Measurements from ENCODE around the gene MYT1.

Gene MYT1

DNA sequence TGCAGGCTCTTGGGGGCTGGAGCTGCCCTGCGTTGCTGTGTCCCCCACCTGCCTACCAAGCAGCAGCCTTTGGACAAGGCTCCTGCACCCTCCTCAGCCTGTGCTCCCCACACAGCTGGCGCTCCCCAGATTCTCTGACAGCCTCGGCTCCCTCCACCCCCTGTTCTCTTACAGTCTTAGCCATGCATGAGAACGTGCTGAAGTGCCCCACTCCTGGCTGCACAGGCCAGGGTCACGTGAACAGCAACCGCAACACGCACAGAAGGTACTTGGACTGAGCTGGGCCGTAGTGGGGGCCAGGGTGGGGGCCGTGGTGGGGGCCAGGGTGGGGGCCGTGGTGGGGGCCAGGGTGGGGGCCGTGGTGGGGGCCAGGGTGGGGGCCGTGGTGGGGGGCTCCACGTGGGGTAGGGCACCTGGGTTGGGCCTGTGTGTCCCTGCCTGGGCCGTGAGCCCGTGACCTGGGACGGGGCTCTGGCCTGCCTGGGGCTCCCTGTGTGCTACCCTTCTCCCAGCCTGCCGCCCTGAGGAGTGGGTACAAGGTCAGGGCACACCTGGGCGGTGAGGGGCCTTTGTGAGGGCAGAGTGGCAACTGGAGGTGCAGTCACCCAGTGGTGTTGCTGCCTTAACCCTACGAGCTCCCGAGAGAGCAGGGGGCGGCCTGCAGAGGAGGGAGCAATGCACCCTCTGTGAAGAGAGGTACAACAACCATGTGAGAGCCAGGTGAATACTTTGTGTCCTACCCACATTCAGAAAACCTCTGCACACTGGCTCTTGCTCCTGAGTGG, 47.8 kb downstream of the MYT1 start:
- no peak overlapping the region for H3K4me3 ChIP-seq (ENCODE audit: low read length)
- no peak for TF ChIP-seq ZNF274 (IDR thresholded peaks at IDR 0.05; ENCODE audit: low read depth, low read length)

DNA sequence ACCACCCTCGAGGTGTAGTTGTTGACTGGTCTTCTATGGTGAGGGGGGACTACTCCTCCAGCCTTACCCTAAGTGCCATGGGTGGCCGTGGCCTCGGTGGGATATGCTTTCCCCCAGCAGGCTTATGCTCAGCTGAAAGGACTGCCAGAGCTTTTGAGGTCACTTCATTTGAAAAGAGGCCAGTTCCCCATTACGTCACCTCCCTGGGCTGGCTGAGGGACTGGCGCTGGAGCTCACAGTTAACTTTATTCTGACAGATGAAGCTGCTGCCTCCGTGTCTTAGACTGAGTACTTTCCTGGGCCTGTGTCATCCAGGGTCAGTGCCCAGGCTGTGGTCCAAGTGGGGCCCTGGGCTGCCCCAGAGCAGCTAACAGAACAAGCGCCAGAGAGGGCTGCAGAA, 48.5 kb downstream of the MYT1 start:
- no peak for TF ChIP-seq ZNF274 (IDR thresholded peaks at IDR 0.05; ENCODE audit: low read depth, low read length)
- no peak overlapping the region for H3K4me3 ChIP-seq (ENCODE audit: low read length)

DNA sequence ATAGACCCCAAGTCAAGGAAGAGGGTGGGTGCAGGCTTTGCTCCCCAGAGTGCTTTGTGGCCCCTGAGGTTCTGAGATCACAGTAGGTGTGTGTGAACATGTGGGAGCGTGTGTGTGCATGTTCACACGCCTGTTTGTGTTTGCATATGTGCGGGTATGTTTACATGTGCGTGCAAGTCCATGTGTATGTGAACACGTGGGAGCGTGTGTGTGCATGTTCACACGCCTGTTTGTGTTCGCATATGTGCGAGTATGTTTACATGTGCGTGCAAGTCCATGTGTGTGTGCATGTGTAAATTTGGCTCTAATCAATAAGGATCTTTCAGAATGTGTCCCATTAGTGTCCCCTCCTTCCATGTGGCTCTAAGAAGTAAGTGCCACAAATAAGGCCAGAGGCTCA, 49.9 kb downstream of the MYT1 start:
- no peak for TF ChIP-seq ZNF274 (IDR thresholded peaks at IDR 0.05; ENCODE audit: low read depth, low read length)
- no peak overlapping the region for H3K4me3 ChIP-seq (ENCODE audit: low read length)

DNA sequence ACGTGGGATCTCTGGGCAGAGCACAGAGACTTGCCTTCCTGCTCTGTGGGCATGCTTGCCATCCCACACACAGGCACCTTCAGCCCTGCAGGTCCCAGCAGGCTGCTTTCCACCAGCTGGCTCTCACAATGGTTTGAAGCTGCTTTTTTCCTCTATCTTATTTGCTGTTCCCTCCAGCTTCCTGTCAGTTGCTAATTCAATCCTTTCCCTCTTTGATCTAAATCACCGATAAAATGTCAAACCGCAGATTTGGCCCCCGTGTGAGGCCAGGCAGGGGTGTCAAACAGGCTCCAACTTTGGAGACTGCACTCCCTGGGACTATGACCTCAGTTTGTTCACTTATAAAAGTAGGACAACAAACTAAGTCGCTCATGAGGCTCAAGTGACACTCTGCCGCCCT, 50.7 kb downstream of the MYT1 start:
- no peak for TF ChIP-seq ZNF274 (IDR thresholded peaks at IDR 0.05; ENCODE audit: low read depth, low read length)
- H3K4me3 ChIP-seq (ENCODE audit: low read length): no peak overlapping the region

DNA sequence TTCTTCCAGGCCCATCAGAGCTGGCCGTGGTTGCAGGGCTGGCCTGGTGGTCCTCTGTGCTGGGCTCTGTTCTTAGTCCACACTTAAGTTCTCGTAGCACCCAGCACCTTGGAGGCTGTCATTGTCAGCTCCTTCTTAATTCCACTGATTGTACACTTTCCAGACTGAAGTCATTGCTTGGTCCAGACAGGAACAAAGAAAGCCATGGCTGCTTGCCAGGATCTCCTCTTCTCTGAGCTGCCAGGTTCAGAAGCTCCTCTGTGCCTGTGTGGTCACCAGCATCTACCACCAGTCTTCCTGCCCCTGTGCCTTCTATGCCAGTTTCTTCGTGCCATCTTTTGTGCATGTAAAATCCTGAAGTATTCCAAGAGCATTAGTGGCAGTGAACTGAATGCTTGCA, 51.8 kb downstream of the MYT1 start:
- no peak for TF ChIP-seq ZNF274 (IDR thresholded peaks at IDR 0.05; ENCODE audit: low read depth, low read length)
- H3K4me3 ChIP-seq (ENCODE audit: low read length): no peak overlapping the region

DNA sequence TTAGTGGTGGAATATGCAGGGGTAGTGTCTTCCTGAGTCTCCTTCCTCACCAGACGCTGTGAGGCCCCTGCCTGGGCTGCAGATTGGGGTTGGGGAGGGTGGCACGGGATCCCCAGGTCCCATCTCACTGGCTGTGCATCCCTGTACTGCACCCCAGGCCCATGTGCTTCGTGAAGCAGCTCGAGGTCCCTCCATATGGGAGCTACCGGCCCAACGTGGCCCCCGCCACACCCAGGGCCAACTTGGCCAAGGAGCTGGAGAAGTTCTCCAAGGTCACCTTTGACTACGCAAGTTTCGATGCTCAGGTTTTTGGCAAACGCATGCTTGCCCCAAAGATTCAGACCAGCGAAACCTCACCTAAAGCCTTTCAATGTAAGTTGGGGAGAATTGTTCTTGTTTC, 52.7 kb downstream of the MYT1 start:
- TF ChIP-seq ZNF274 (IDR thresholded peaks at IDR 0.05; ENCODE audit: low read depth, low read length): no peak
- no peak overlapping the region for H3K4me3 ChIP-seq (ENCODE audit: low read length)

DNA sequence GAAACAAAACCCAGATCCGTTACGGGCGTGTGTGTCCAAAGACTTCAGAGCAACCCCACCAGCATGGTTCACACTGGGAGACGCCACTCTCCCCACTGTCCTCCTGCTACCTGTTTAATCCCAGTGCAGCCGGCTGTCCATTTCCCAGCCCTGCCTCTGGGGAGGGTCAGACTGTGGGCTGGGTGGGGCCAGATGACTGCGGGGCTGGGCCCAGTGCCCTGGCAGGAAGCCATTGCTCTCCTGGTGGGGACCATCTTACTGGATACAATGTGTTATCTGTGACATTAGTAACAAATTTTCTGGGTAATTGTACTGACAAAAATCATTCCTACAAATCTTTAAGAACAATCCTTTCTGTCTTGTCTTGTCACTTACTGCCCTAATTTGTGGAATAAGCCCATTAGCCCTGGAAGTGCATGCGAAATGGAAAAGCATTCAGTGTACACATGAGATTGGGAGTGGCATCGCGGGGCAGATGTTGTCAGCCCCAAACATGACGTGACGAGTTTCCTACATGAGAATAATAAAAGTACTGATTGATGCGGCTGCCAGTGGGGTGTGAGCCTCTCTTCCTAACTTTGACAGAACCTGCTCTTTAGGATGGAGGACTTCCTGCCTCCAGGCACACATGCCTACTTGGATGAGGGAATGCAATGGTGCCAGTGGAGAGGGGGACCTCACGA, 53.4 kb downstream of the MYT1 start:
- TF ChIP-seq ZNF274 (IDR thresholded peaks at IDR 0.05; ENCODE audit: low read depth, low read length): no peak
- no peak overlapping the region for H3K4me3 ChIP-seq (ENCODE audit: low read length)

DNA sequence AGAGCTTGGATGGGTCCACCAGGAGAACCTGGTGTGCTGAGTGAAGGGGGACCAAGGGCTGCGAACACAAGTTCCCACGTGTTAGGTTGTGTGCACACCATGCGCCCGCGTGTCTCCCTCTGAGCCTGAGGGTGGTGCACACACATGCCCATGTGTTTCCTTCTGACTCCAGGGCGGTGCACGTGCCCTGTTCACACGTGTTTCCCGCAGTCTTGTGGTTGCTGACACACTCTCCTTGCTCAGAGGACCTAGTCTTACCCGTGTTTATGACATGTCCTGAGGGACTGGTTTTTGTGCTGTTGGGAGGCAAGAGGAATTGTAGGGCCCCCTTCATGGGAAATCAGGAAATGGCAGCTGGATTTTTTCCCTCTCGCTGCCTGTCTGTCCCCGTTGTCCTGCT, 55.0 kb downstream of the MYT1 start:
- TF ChIP-seq ZNF274 (IDR thresholded peaks at IDR 0.05; ENCODE audit: low read depth, low read length): no peak
- no peak overlapping the region for H3K4me3 ChIP-seq (ENCODE audit: low read length)

DNA sequence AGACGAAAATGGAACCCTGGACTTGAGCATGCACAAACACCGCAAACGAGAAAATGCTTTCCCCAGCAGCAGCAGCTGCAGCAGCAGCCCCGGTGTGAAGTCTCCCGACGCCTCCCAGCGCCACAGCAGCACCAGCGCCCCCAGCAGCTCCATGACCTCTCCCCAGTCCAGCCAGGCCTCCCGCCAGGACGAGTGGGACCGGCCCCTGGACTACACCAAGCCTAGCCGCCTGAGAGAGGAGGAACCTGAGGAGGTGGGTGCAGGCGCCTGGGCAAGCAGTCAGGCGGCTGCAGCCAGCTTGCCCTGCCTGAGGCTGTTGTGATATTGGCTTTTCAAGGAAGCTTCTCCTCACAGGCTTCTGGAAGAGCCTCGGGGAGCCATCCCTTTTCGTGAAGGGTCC, 55.5 kb downstream of the MYT1 start:
- TF ChIP-seq ZNF274 (IDR thresholded peaks at IDR 0.05; ENCODE audit: low read depth, low read length): no peak
- H3K4me3 ChIP-seq (ENCODE audit: low read length): no peak overlapping the region

DNA sequence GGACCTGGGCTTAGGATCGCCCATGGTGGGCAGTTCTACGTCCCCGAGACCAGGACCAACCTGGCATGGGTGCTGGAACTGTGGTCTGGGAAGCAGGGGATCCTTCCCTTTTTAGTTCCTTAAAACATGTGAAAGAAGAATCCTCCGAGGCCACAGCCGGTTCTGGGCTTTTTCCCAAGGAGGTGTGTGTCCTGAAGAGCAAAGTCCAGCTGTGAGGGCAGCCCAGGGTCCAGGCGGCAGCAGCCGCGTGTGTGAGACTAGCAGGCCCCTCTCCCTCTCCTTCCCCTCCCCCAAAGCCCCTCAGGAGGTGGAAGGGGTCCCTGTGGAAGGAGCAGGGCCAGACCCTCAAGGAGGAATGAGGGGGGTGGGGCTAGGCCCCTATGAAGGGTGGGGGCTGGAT, 56.2 kb downstream of the MYT1 start:
- TF ChIP-seq ZNF274 (IDR thresholded peaks at IDR 0.05; ENCODE audit: low read depth, low read length): no peak
- H3K4me3 ChIP-seq (ENCODE audit: low read length): no peak overlapping the region

DNA sequence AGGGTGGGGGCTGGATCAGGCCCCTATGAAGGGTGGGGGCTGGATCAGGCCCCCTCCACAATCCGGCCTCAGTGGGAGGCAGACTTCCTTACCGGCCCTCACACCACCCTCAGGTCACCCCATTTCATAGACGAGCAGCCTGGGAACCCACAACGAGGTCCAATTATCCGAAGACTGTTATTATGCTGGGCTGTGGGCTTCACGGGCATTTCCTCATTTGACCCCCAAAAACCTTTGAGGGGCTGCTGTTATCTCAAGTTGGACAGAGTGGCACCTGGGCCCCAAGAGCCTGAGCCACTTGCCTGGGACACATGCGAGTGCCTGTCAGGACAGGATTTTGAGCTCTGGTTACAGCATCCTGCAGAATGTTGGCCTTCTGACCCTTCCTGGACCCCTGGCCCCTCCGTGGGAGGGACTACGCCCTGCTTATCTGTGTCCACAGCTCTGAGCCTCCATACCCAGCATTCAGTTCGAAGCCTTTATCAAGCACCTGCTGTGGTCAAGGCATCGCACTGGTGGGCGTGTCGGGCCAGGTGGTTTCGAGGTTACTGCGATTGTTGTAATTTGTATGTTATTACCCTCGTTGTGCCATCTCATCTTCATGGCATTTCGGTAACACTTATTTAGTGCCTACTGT, 56.8 kb downstream of the MYT1 start:
- no peak for TF ChIP-seq ZNF274 (IDR thresholded peaks at IDR 0.05; ENCODE audit: low read depth, low read length)
- H3K4me3 ChIP-seq (ENCODE audit: low read length): no peak overlapping the region

DNA sequence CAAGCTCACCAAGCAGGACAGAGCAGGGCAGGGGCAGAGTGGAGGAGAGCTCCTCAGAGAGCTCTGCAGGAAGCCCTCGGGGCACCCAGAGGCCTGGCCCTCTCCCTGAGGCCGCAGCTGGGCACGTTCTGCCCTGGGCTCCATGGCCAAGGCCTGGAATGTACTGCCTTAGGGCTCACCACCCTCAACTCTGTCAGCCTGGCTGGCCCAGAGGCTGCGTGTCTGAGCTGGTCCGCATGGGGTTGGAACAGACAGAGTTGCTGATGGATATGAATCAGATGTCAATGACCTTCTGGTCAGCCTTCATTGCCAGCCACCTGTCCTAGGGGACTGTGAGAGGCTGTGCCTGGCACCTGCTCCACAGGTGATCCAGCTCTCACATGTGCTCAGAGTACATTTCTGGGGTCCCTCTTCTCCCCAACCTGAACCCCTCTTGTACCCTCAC, 58.1 kb downstream of the MYT1 start:
- TF ChIP-seq ZNF274 (IDR thresholded peaks at IDR 0.05; ENCODE audit: low read depth, low read length): no peak
- no peak overlapping the region for H3K4me3 ChIP-seq (ENCODE audit: low read length)

DNA sequence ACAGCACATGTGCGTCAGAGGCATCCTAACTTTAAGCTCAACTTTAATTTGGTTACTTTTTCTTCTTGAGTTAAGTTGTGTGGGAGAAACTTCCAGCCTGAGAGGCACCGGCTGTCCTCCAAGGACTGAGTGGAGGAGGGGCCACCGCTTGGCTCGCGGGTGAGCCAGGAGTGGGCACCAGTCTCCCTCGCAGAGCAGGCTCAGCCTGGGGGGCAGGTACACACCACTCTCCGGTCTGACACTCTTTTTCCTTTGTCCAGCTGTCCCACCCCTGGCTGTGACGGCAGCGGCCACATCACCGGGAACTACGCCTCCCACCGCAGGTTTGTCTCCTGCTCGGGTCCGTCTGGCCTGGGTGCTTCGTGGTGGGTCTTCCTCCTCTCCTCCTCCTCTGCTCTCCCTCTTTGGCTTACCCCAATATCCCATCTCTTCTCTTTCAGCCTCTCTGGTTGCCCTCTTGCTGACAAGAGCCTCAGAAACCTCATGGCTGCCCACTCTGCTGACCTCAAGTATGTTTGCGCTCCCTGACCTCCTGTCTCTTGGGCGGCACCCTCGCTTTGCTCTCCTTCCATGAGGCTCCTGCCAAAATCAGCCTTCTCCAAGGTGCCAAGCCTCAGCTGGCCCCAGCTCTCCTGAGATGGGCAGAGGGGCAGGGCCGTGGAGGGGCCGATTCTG, 58.7 kb downstream of the MYT1 start:
- H3K4me3 ChIP-seq (ENCODE audit: low read length): no peak overlapping the region
- no peak for TF ChIP-seq ZNF274 (IDR thresholded peaks at IDR 0.05; ENCODE audit: low read depth, low read length)

DNA sequence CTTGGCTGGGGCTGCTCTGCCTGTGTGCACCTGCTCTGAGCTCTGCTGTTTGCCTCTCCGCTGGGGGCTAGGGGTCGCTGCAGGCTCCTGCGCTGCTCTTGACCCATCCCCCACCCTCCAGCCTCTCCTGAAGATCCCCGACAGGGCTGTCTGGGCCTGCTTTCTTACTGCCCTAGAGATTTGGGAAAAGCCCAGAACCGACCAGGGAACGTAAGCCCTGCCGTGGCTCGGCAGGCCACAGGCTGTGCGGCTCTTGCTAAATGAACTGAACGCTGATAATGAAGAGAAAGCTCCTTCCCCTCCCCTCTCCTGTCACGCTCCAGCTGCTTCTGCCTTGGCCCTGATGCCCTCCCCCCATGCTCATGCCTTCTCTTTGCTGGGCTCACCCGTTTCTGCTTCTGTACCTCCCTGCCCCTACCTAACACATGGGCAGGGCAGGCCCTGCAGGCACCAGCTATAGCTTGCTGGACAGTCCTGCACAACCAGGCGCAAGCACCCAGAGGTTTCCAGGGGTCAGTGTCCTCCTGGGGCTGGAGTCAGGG, 59.3 kb downstream of the MYT1 start:
- H3K4me3 ChIP-seq (ENCODE audit: low read length): no peak overlapping the region
- TF ChIP-seq ZNF274 (IDR thresholded peaks at IDR 0.05; ENCODE audit: low read depth, low read length): no peak

All from GM08714 (cell line).